ENCODE measurements around the gene PCED1B. TPM values are rescaled to one million over a fixed set of nuclear protein-coding genes. Genes with fewer than 3 reads are reported as not detected.

The PCED1B gene
- total RNA-seq, 1 experiment from 2014 or later = 0.86 TPM

- RAD21 ChIA-PET (ENCODE audit: low non-redundant PET in 1 of 2, low total read pairs in 2 of 2, uncharacterized antibody in 2 of 2, unreplicated experiment in 2 of 2) = no interaction called here
- no peak for TF ChIP-seq SP1 (IDR thresholded peaks at IDR 0.05; ENCODE audit: low read depth)
- TF ChIP-seq REST (IDR thresholded peaks at IDR 0.05; ENCODE audit: low read depth) = no peak
- TF ChIP-seq POLR2A (IDR thresholded peaks at IDR 0.05; ENCODE audit: borderline replicate concordance, extremely low read depth, insufficient read depth, insufficient read length) = no peak
- no peak for TF ChIP-seq EGR1 (IDR thresholded peaks at IDR 0.05; ENCODE audit: low read depth)
- no peak for TF ChIP-seq POLR2AphosphoS5 (IDR thresholded peaks at IDR 0.05; ENCODE audit: low read depth, low read length)
- TF ChIP-seq ELF1 (IDR thresholded peaks at IDR 0.05; ENCODE audit: borderline replicate concordance, low read depth) = no peak
- H3K9me3 ChIP-seq (ENCODE audit: control insufficient read depth in 1 of 2, insufficient read depth in 1 of 2, low read depth in 1 of 2, low read length in 2 of 2) = no peaks in the 10 kb centered on the region
- H3K27me3 ChIP-seq (ENCODE audit: insufficient read depth, low read length) = no peaks in the 10 kb centered on the region
- no TSS peak for BruUV-seq (replicated peaks)
- intact Hi-C loops (cut with micrococcal nuclease) = no loop called here
- ATAC-seq (no peak), DNase-seq (ENCODE audit: low read depth, low spot score) (no peak)
- H3K4me2 ChIP-seq (ENCODE audit: low read length) = no peak overlapping the region
- H3K79me2 ChIP-seq (ENCODE audit: insufficient read depth, low read length) = no peaks in the 10 kb centered on the region
- H4K20me1 ChIP-seq (ENCODE audit: insufficient read depth) = no peaks in the 10 kb centered on the region
- peaks cover 0 to 16% of the 10 kb centered on the region in 2 experiments; a peak in 2 of 4 replicates for H3K4me1 ChIP-seq (ENCODE audit: control insufficient read depth in 1 of 2, insufficient read depth in 2 of 2, low read length in 2 of 2)
- no peak overlapping the region for H3K27ac ChIP-seq (ENCODE audit: low read depth, low read length)
- H3K9me2 ChIP-seq (ENCODE audit: insufficient read depth) = no peaks in the 10 kb centered on the region
- H3K9ac ChIP-seq (ENCODE audit: low read length) = no peak overlapping the region
- H3K36me3 ChIP-seq (ENCODE audit: control insufficient read depth in 1 of 2, insufficient read depth in 2 of 2, low read length in 2 of 2) = no peaks in the 10 kb centered on the region
- no peak overlapping the region for H3K4me3 ChIP-seq (replicated peaks in 1 of 2; ENCODE audit: low read depth in 1 of 2, low read length in 2 of 2)
- POLR2A ChIA-PET = interaction anchor here (1.3 kb wide), 1 partner anchor 12 kb away, joined by 6 read pairs; no protein-coding TSS in a partner anchor
- CTCF ChIA-PET = interaction anchor here (0.7 kb wide), 1 partner anchor 191 kb away, joined by 3 read pairs; no protein-coding TSS in a partner anchor
- H2AFZ ChIP-seq (ENCODE audit: low read depth, low read length, poor library complexity, severe bottlenecking) = no peak overlapping the region
Measured at GRCh38 chr12:47206450-47207339, 127.3 kb downstream of the PCED1B start.

All from HCT116 (cell line).